SU-DHL-6 (cell line): ENCODE data around the gene SELENOV.

Experiments
- H2AFZ ChIP-seq: fragments of 200-600 bp; sonication (generic); 2 replicates; pipeline ENCODE4 v1.6.1; 2014; ENCODE audit warnings: low read depth, mild to moderate bottlenecking, moderate library complexity, mixed read lengths, antibody characterized with exemption, low read length; ENCODE audit not compliant: severe bottlenecking
- H3F3A ChIP-seq: fragments of 200-600 bp; shearing (Covaris generic); 2 replicates; pipeline ENCODE4 v1.6.0; 2016; ENCODE audit warnings: antibody characterized with exemption, mild to moderate bottlenecking; ENCODE audit not compliant: insufficient read depth
- H3K27ac ChIP-seq: fragments of 200-600 bp; sonication (generic); 2 replicates; pipeline ENCODE4 v1.5.1; 2016; ENCODE audit warnings: low read depth, mild to moderate bottlenecking, low read length, moderate library complexity, mixed read lengths
- H3K27me3 ChIP-seq: fragments of 200-600 bp; sonication (generic), shearing (Covaris generic); 2 replicates; pipeline ENCODE4 v1.6.0; 2014; ENCODE audit warnings: mild to moderate bottlenecking, low read length
- H3K36me3 ChIP-seq: fragments of 200-600 bp; sonication (generic); 2 replicates; pipeline ENCODE4 v1.6.1; 2014; ENCODE audit warnings: mild to moderate bottlenecking, low read length, mixed read lengths
- H3K4me2 ChIP-seq: fragments of 300-600, 200-600 bp; shearing (Covaris generic), sonication (generic); 2 replicates; pipeline ENCODE4 v1.6.0; 2014; ENCODE audit warnings: low read length, low read depth, mild to moderate bottlenecking; ENCODE audit not compliant: poor library complexity, severe bottlenecking
- H3K4me3 ChIP-seq: fragments of 200-600 bp; sonication (generic); 2 replicates; pipeline ENCODE4 v1.5.1; 2014; ENCODE audit warnings: antibody characterized with exemption, low read length, mild to moderate bottlenecking, mixed read lengths; ENCODE audit not compliant: insufficient read depth, poor library complexity, severe bottlenecking
- H3K79me2 ChIP-seq: fragments of 200-600 bp; sonication (generic); 2 replicates; pipeline ENCODE4 v1.6.1; 2014; ENCODE audit warnings: mild to moderate bottlenecking, low read length, moderate library complexity; ENCODE audit not compliant: insufficient read depth
- H3K9ac ChIP-seq: fragments of 200-600 bp; sonication (generic); 2 replicates; pipeline ENCODE4 v1.7.0; 2014; ENCODE audit warnings: mild to moderate bottlenecking, low read length
- H3K9me2 ChIP-seq: fragments of 200-600 bp; sonication (generic); replicated peaks from 2 replicates; pipeline ENCODE4 v1.6.1; 2014; ENCODE audit warnings: low read length; ENCODE audit not compliant: insufficient read depth
- H3K9me3 ChIP-seq: fragments of 200-600 bp; sonication (generic); 2 replicates; pipeline ENCODE4 v1.6.1; 2014; ENCODE audit warnings: low read length, mixed read lengths; ENCODE audit not compliant: insufficient read depth
- H4K20me1 ChIP-seq: fragments of 200-600 bp; sonication (generic); 2 replicates; pipeline ENCODE4 v1.6.1; 2014; ENCODE audit warnings: low read depth, mild to moderate bottlenecking, antibody characterized with exemption, low read length, moderate library complexity, mixed read lengths
- CTCF ChIP-seq: fragments of 200-600 bp; sonication (generic); IDR thresholded peaks from one replicate; pipeline ENCODE4 v1.5.1; 2017; ENCODE audit warnings: antibody characterized with exemption, mild to moderate bottlenecking, low read length, moderate library complexity; ENCODE audit not compliant: insufficient read depth, poor library complexity, severe bottlenecking
- EZH2phosphoT487 ChIP-seq: fragments of 200-600 bp; sonication (generic), shearing (Covaris generic); conservative IDR thresholded peaks from 2 replicates; pipeline ENCODE4 v1.6.1; 2018; ENCODE audit warnings: mild to moderate bottlenecking, antibody characterized with exemption, low read length, moderate library complexity, mixed read lengths

The SELENOV gene

GRCh38 chr19:39483141-39483540 lies 31.8 kb upstream of the SELENOV start:
- Histone ChIP-seq H3K27ac (no peak overlapping the region), H4K20me1 (no peaks in the 10 kb centered on the region), H3K9me3 (no peaks in the 10 kb centered on the region), H3K4me2 (no peak overlapping the region), H3K9me2 (no peaks in the 10 kb centered on the region), H2AFZ (no peak overlapping the region), H3K79me2 (peaks cover 22% of the 10 kb centered on the region), H3K27me3 (no peaks in the 10 kb centered on the region), H3K36me3 (no peaks in the 10 kb centered on the region), H3K9ac (no peak overlapping the region), H3K4me3 (no peak overlapping the region), H3F3A (peaks cover 11% of the 10 kb centered on the region)
- TF ChIP-seq CTCF, result no peak
- TF ChIP-seq EZH2phosphoT487, result no peak

GRCh38 chr19:39489756-39490155 lies 25.2 kb upstream of the SELENOV start:
- Histone ChIP-seq H3K79me2 (no peaks in the 10 kb centered on the region), H3F3A (0 out of 2 replicates have a peak, but pooled peaks cover 3% of the 10 kb centered on the region), H3K36me3 (no peaks in the 10 kb centered on the region), H3K9me2 (no peaks in the 10 kb centered on the region), H3K27ac (no peak overlapping the region), H2AFZ (no peak overlapping the region), H3K4me2 (no peak overlapping the region), H4K20me1 (no peaks in the 10 kb centered on the region), H3K4me3 (no peak overlapping the region), H3K9ac (no peak overlapping the region), H3K9me3 (no peaks in the 10 kb centered on the region), H3K27me3 (no peaks in the 10 kb centered on the region)
- TF ChIP-seq CTCF (no peak), EZH2phosphoT487 (no peak)

- Histone ChIP-seq H3K9me3 (no peaks in the 10 kb centered on the region), H3K27ac (no peak overlapping the region), H4K20me1 (no peaks in the 10 kb centered on the region), H3K4me3 (no peak overlapping the region), H3K9me2 (no peaks in the 10 kb centered on the region), H3K36me3 (no peaks in the 10 kb centered on the region), H3K4me2 (no peak overlapping the region), H3K9ac (no peak overlapping the region), H3K79me2 (no peaks in the 10 kb centered on the region), H3F3A (0 out of 2 replicates have a peak, but pooled peaks cover 3% of the 10 kb centered on the region), H3K27me3 (no peaks in the 10 kb centered on the region), H2AFZ (no peak overlapping the region)
- TF ChIP-seq CTCF (no peak), EZH2phosphoT487 (no peak)
Observed at GRCh38 chr19:39492225-39492624, 22.7 kb upstream of the SELENOV start.
